ENCODE results near the gene NGEF.

NGEF gene

GRCh38 chr2:233013027-233013461 is at the start of gene NGEF:
Gene NGEF (minus strand): TSS chr2:233013256. CDS start chr2:232974890, 38,366 bp downstream.
- H3K4me1 ChIP-seq (ENCODE audit: control insufficient read depth, insufficient read depth, low read length): peaks cover 22% of the 10 kb centered on the region
- H3K9ac ChIP-seq (ENCODE audit: low read length): peak within 1 kb of the TSS; percentile 82
- no peaks in the 10 kb centered on the region for H3K27me3 ChIP-seq (ENCODE audit: control insufficient read depth, insufficient read depth, low read length)
- peaks cover 8% of the 10 kb centered on the region for H3K36me3 ChIP-seq (ENCODE audit: control insufficient read depth, insufficient read depth, low read length)
- H3K9me3 ChIP-seq (ENCODE audit: control insufficient read depth, low read length): no peaks in the 10 kb centered on the region
- peak within 1 kb of the TSS; percentile 75 for H3K4me3 ChIP-seq (ENCODE audit: low read length)

- peaks cover 49% of the 10 kb centered on the region for H3K4me1 ChIP-seq (ENCODE audit: control insufficient read depth, insufficient read depth, low read length)
- H3K36me3 ChIP-seq (ENCODE audit: control insufficient read depth, insufficient read depth, low read length): no peaks in the 10 kb centered on the region
- no peaks in the 10 kb centered on the region for H3K27me3 ChIP-seq (ENCODE audit: control insufficient read depth, insufficient read depth, low read length)
- no peaks in the 10 kb centered on the region for H3K9me3 ChIP-seq (ENCODE audit: control insufficient read depth, low read length)
- peak overlapping the region; percentile 37 for H3K9ac ChIP-seq (ENCODE audit: low read length)
- H3K4me3 ChIP-seq (ENCODE audit: low read length): no peak overlapping the region
Observed at GRCh38 chr2:233062451-233062850, 49.4 kb upstream of the NGEF start.

GRCh38 chr2:233061591-233062450 is 48.8 kb upstream of the NGEF start:
- H3K4me3 ChIP-seq (ENCODE audit: low read length): no peak overlapping the region
- H3K27me3 ChIP-seq (ENCODE audit: control insufficient read depth, insufficient read depth, low read length): no peaks in the 10 kb centered on the region
- H3K9ac ChIP-seq (ENCODE audit: low read length): peak overlapping the region; percentile 47
- no peaks in the 10 kb centered on the region for H3K9me3 ChIP-seq (ENCODE audit: control insufficient read depth, low read length)
- no peaks in the 10 kb centered on the region for H3K36me3 ChIP-seq (ENCODE audit: control insufficient read depth, insufficient read depth, low read length)
- H3K4me1 ChIP-seq (ENCODE audit: control insufficient read depth, insufficient read depth, low read length): peaks cover 43% of the 10 kb centered on the region

- no peaks in the 10 kb centered on the region for H3K27me3 ChIP-seq (ENCODE audit: control insufficient read depth, insufficient read depth, low read length)
- peaks cover 39% of the 10 kb centered on the region for H3K4me1 ChIP-seq (ENCODE audit: control insufficient read depth, insufficient read depth, low read length)
- H3K36me3 ChIP-seq (ENCODE audit: control insufficient read depth, insufficient read depth, low read length): no peaks in the 10 kb centered on the region
- H3K9me3 ChIP-seq (ENCODE audit: control insufficient read depth, low read length): no peaks in the 10 kb centered on the region
- H3K4me3 ChIP-seq (ENCODE audit: low read length): no peak overlapping the region
- H3K9ac ChIP-seq (ENCODE audit: low read length): peak overlapping the region; percentile 47
Observed at GRCh38 chr2:233060980-233061590, 48.0 kb upstream of the NGEF start.

GRCh38 chr2:233060501-233060979 is 47.5 kb upstream of the NGEF start:
- H3K27me3 ChIP-seq (ENCODE audit: control insufficient read depth, insufficient read depth, low read length): no peaks in the 10 kb centered on the region
- H3K4me3 ChIP-seq (ENCODE audit: low read length): no peak overlapping the region
- H3K9ac ChIP-seq (ENCODE audit: low read length): peak overlapping the region; percentile 45
- no peaks in the 10 kb centered on the region for H3K9me3 ChIP-seq (ENCODE audit: control insufficient read depth, low read length)
- H3K4me1 ChIP-seq (ENCODE audit: control insufficient read depth, insufficient read depth, low read length): peaks cover 39% of the 10 kb centered on the region
- H3K36me3 ChIP-seq (ENCODE audit: control insufficient read depth, insufficient read depth, low read length): no peaks in the 10 kb centered on the region

GRCh38 chr2:233059797-233060500 is 46.9 kb upstream of the NGEF start, which contains the start of gene INPP5D:
Gene INPP5D (plus strand): TSS chr2:233060342. CDS start chr2:233060479, 137 bp downstream.
- H3K27me3 ChIP-seq (ENCODE audit: control insufficient read depth, insufficient read depth, low read length): no peaks in the 10 kb centered on the region
- no peaks in the 10 kb centered on the region for H3K36me3 ChIP-seq (ENCODE audit: control insufficient read depth, insufficient read depth, low read length)
- no peaks in the 10 kb centered on the region for H3K9me3 ChIP-seq (ENCODE audit: control insufficient read depth, low read length)
- H3K4me1 ChIP-seq (ENCODE audit: control insufficient read depth, insufficient read depth, low read length): peaks cover 39% of the 10 kb centered on the region
- H3K4me3 ChIP-seq (ENCODE audit: low read length): no peak within 1 kb of the TSS
- H3K9ac ChIP-seq (ENCODE audit: low read length): peak within 1 kb of the TSS; percentile 47

- H3K9me3 ChIP-seq (ENCODE audit: control insufficient read depth, low read length): no peaks in the 10 kb centered on the region
- no peaks in the 10 kb centered on the region for H3K36me3 ChIP-seq (ENCODE audit: control insufficient read depth, insufficient read depth, low read length)
- H3K27me3 ChIP-seq (ENCODE audit: control insufficient read depth, insufficient read depth, low read length): no peaks in the 10 kb centered on the region
- H3K9ac ChIP-seq (ENCODE audit: low read length): peak overlapping the region; percentile 45
- no peak overlapping the region for H3K4me3 ChIP-seq (ENCODE audit: low read length)
- peaks cover 36% of the 10 kb centered on the region for H3K4me1 ChIP-seq (ENCODE audit: control insufficient read depth, insufficient read depth, low read length)
Observed at GRCh38 chr2:233059547-233059796, 46.4 kb upstream of the NGEF start.

GRCh38 chr2:233058717-233059546 is 45.9 kb upstream of the NGEF start:
- H3K9ac ChIP-seq (ENCODE audit: low read length): peak overlapping the region; percentile 45
- peaks cover 34% of the 10 kb centered on the region for H3K4me1 ChIP-seq (ENCODE audit: control insufficient read depth, insufficient read depth, low read length)
- no peak overlapping the region for H3K4me3 ChIP-seq (ENCODE audit: low read length)
- no peaks in the 10 kb centered on the region for H3K27me3 ChIP-seq (ENCODE audit: control insufficient read depth, insufficient read depth, low read length)
- H3K36me3 ChIP-seq (ENCODE audit: control insufficient read depth, insufficient read depth, low read length): no peaks in the 10 kb centered on the region
- no peaks in the 10 kb centered on the region for H3K9me3 ChIP-seq (ENCODE audit: control insufficient read depth, low read length)

GRCh38 chr2:233056961-233057605 is 44.0 kb upstream of the NGEF start:
- H3K9me3 ChIP-seq (ENCODE audit: control insufficient read depth, low read length): no peaks in the 10 kb centered on the region
- H3K27me3 ChIP-seq (ENCODE audit: control insufficient read depth, insufficient read depth, low read length): no peaks in the 10 kb centered on the region
- H3K4me1 ChIP-seq (ENCODE audit: control insufficient read depth, insufficient read depth, low read length): peaks cover 20% of the 10 kb centered on the region
- H3K9ac ChIP-seq (ENCODE audit: low read length): no peak overlapping the region
- no peaks in the 10 kb centered on the region for H3K36me3 ChIP-seq (ENCODE audit: control insufficient read depth, insufficient read depth, low read length)
- H3K4me3 ChIP-seq (ENCODE audit: low read length): no peak overlapping the region

GRCh38 chr2:233055362-233055761 is 42.3 kb upstream of the NGEF start:
- Histone ChIP-seq H3K36me3 (ENCODE audit: control insufficient read depth, insufficient read depth, low read length) (no peaks in the 10 kb centered on the region), H3K4me1 (ENCODE audit: control insufficient read depth, insufficient read depth, low read length) (peaks cover 6% of the 10 kb centered on the region), H3K9me3 (ENCODE audit: control insufficient read depth, low read length) (no peaks in the 10 kb centered on the region), H3K27me3 (ENCODE audit: control insufficient read depth, insufficient read depth, low read length) (no peaks in the 10 kb centered on the region), H3K9ac (ENCODE audit: low read length) (no peak overlapping the region), H3K4me3 (ENCODE audit: low read length) (no peak overlapping the region)

Data from mucosa of stomach (tissue), 1 donor.